Sigmoid colon (tissue), 7 donors: Measurements from ENCODE around the gene TPRX2. TPM values are rescaled to one million over a fixed set of nuclear protein-coding genes. Genes with fewer than 3 reads are reported as not detected.
"Not testable (repeated sequence)": the region's sequence is repeated elsewhere in the genome, so short reads cannot be mapped to it uniquely, and the experiment has no call there.

Experiments
- DNase-seq: peaks from one replicate; pipeline ENCODE4 v3.0.0-alpha.2; 2019
- H3K27ac ChIP-seq, 4 donors: fragments of 200-600 bp; sonication (generic); one replicate each; pipeline ENCODE4 v1.5.1; 2016 to 2019; ENCODE audit warnings: mild to moderate bottlenecking in 1 of 4
- H3K27me3 ChIP-seq, 3 donors: fragments of 200-600 bp; sonication (generic); one replicate each; pipeline ENCODE4 v1.5.1; 2019; ENCODE audit warnings: mild to moderate bottlenecking in 1 of 3
- H3K36me3 ChIP-seq, 4 donors: fragments of 200-600 bp; sonication (generic); one replicate each; pipeline ENCODE4 v1.5.1; 2016 to 2019
- H3K4me1 ChIP-seq, 4 donors: fragments of 200-600 bp; sonication (generic); one replicate each; pipeline ENCODE4 v1.5.1; 2017 to 2019
- H3K4me3 ChIP-seq, 4 donors: fragments of 200-600 bp; sonication (generic); one replicate each; pipeline ENCODE4 v1.5.1; 2017 to 2019; ENCODE audit warnings: mild to moderate bottlenecking in 2 of 4, moderate library complexity in 1 of 4
- H3K9me3 ChIP-seq, 4 donors: fragments of 200-600 bp in 3 of 4; sonication (generic) in 3 of 4; one replicate each; pipeline versions ENCODE4 v1.5.1 to v1.6.1; 2013 to 2019
- CTCF ChIP-seq, 4 experiments: fragments of 450-650 bp in 3 of 4; fragments of 200-600 bp in 1 of 4; IDR thresholded peaks; one replicate each; pipeline ENCODE4 v1.5.1; 2016 to 2019; ENCODE audit warnings: antibody characterized with exemption in 4 of 4, mild to moderate bottlenecking in 3 of 4, moderate library complexity in 2 of 4
- EP300 ChIP-seq, 4 donors: sonication (generic); formaldehyde crosslinking; IDR thresholded peaks; one replicate each; pipeline ENCODE4 v1.6.1; 2017; ENCODE audit warnings: antibody characterized with exemption in 4 of 4
- POLR2A ChIP-seq, 2 donors: fragments of 450-650 bp; IDR thresholded peaks; one replicate each; pipeline ENCODE4 v1.6.1; 2016; ENCODE audit warnings: antibody characterized with exemption in 2 of 2, mild to moderate bottlenecking in 2 of 2, moderate library complexity in 2 of 2
- POLR2AphosphoS5 ChIP-seq, 4 donors: sonication (generic); formaldehyde crosslinking; IDR thresholded peaks; one replicate each; pipeline ENCODE4 v1.6.1; 2017; ENCODE audit warnings: antibody characterized with exemption in 4 of 4
- WGBS, 2 donors: extraction: QIAGEN DNeasy Blood & Tissue Kit; methylation state at CpG; one replicate each; pipeline ENCODE4 v1.1.7; 2013; 5-methylcytosine and 5-hydroxymethylcytosine counted together
- intact Hi-C: fragments of 100-400 bp; cut with DNase I; formaldehyde crosslinking; loops from one replicate; pipeline ENCODE4 v1.15.1; 2023
- polyA plus RNA-seq, 3 donors: library from polyadenylated mRNA; stranded (reverse); fragments of 200-250 nt; gene quantifications; one replicate each; pipeline ENCODE4 v1.2.3, GENCODE V29; 2013
- total RNA-seq, 4 donors: library from RNA; depleted of rRNA; stranded (reverse); fragments of >200 nt; gene quantifications; one replicate each; pipeline ENCODE4 v1.1.0, GENCODE V29; 2016
- donor health status: healthy with polysubstance abuse.
- donor health status: Bipolar disorder and iron deficiency.
- donor health status: healthy.

TPRX2 gene
- total and polyA plus RNA-seq, 7 donors = not detected

DNA sequence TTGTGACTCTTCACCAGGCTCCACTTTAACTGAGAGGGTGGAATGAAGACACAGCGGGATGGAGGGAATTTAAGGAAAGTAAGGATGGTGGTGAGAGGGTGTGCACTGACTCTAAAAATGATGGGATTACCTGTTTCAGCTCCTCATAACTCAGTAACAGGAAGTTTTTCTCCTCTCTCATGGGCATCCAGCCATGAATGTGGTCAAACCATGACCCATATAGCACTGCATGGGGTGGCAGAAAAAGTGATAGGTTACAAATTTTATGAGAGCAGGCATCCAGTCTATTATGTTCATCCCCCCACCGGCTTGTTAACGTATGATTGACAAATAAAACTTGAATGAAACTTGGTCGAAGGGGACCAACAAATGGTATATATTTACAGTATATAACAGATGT, 19.9 kb downstream of the TPRX2 start:
- no peak overlapping the region for H3K4me3 ChIP-seq
- H3K4me1 ChIP-seq = no peaks in the 10 kb centered on the region
- H3K36me3 ChIP-seq = no peaks in the 10 kb centered on the region
- no peaks in the 10 kb centered on the region for H3K9me3 ChIP-seq
- H3K27ac ChIP-seq = no peak overlapping the region
- intact Hi-C loops = no loop called here
- TF ChIP-seq EP300 (IDR thresholded peaks at IDR 0.05) (no peak), POLR2AphosphoS5 (IDR thresholded peaks at IDR 0.05) (no peak), CTCF (IDR thresholded peaks at IDR 0.05) (no peak), POLR2A (IDR thresholded peaks at IDR 0.05) (no peak)
- peaks cover 0 to 10% (median 0%) of the 10 kb centered on the region in 3 donors for H3K27me3 ChIP-seq
- DNase-seq = no peak
- 65 to 90% methylated on average over 4 of the region's 4 CpGs for WGBS, 2 donors

- H3K4me1 ChIP-seq, DNase-seq, H3K27ac ChIP-seq, H3K36me3 ChIP-seq, H3K4me3 ChIP-seq, H3K9me3 ChIP-seq, intact Hi-C loops: not testable (repeated sequence)
- WGBS, 2 donors = 61 to 73% methylated on average over 3 to 4 of the region's 4 CpGs
- H3K27me3 ChIP-seq = peaks cover 0 to 10% (median 0%) of the 10 kb centered on the region in 3 donors
These were observed 20.4 kb downstream of the TPRX2 start for GRCh38 chr19:47879385-47879784.

DNA sequence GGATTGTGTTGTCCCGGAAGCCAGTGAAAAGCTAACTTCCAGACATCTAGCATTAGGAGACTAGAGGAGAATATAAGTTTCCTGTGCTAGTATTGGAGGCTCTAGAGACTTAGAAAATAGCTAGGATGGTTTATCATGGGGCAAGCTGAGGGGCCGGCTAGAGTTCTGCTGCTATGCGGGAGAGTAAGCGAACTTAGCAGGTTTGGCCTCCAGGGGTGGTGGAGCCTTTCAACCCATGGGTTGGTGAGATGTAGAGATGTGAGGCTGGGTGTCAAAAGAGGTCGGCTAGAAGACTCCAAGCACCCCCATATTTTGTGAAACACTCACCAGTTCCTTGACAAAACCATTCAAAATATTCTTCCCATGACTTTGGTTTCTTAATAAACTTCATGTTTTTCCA, 22.7 kb downstream of the TPRX2 start:
- TF ChIP-seq POLR2AphosphoS5 (IDR thresholded peaks at IDR 0.05) (no peak), POLR2A (IDR thresholded peaks at IDR 0.05) (no peak), CTCF (IDR thresholded peaks at IDR 0.05) (no peak), EP300 (IDR thresholded peaks at IDR 0.05) (no peak)
- Histone ChIP-seq H3K4me1 (no peaks in the 10 kb centered on the region), H3K36me3 (no peaks in the 10 kb centered on the region), H3K27me3 (no peaks in the 10 kb centered on the region), H3K4me3 (no peak overlapping the region), H3K9me3 (no peaks in the 10 kb centered on the region), H3K27ac (no peak overlapping the region)
- intact Hi-C loops = no loop called here
- 73 to 82% methylated on average over 5 of the region's 5 CpGs for WGBS, 2 donors
- DNase-seq = peak; percentile 4

GRCh38 chr19:47882890-47883289, 23.9 kb downstream of the TPRX2 start:
- intact Hi-C loops = no loop called here
- H3K27ac ChIP-seq = no peak overlapping the region
- H3K4me1 ChIP-seq = no peaks in the 10 kb centered on the region
- no peaks in the 10 kb centered on the region for H3K36me3 ChIP-seq
- DNase-seq = peak; percentile 30
- H3K9me3 ChIP-seq = no peaks in the 10 kb centered on the region
- no peak overlapping the region for H3K4me3 ChIP-seq
- TF ChIP-seq CTCF (IDR thresholded peaks at IDR 0.05) (no peak), POLR2A (IDR thresholded peaks at IDR 0.05) (no peak), EP300 (IDR thresholded peaks at IDR 0.05) (no peak), POLR2AphosphoS5 (IDR thresholded peaks at IDR 0.05) (no peak)
- WGBS, 2 donors = 51 to 86% methylated on average over 3 of the region's 3 CpGs
- no peaks in the 10 kb centered on the region for H3K27me3 ChIP-seq

DNA sequence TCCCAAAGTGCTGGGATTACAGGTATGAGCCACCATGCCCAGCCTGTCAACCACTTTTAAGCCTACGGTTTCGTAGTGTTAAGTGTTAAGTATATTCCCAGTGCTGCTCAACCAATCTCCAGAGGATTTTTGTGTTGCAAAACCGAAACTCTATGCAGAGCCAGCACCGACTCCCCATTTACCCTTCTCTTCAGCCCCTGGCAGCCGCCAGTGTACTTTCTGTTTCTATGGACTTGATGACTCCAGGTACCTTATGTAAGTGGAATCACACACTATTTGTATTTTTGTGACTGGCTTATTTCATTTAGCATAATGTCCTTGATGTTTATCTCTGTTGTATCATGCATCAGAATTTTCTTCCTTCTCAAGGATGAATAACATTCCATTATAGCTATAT, 26.0 kb downstream of the TPRX2 start:
- no peak overlapping the region for H3K4me3 ChIP-seq
- no peaks in the 10 kb centered on the region for H3K4me1 ChIP-seq
- WGBS, 2 donors = 76 to 88% methylated on average over 5 of the region's 5 CpGs
- no peaks in the 10 kb centered on the region for H3K27me3 ChIP-seq
- intact Hi-C loops = no loop called here
- TF ChIP-seq POLR2AphosphoS5 (IDR thresholded peaks at IDR 0.05) (no peak), POLR2A (IDR thresholded peaks at IDR 0.05) (no peak)
- no peak overlapping the region for H3K27ac ChIP-seq
- no peaks in the 10 kb centered on the region for H3K9me3 ChIP-seq
- DNase-seq = peak; percentile 12
- H3K36me3 ChIP-seq = no peaks in the 10 kb centered on the region

DNA sequence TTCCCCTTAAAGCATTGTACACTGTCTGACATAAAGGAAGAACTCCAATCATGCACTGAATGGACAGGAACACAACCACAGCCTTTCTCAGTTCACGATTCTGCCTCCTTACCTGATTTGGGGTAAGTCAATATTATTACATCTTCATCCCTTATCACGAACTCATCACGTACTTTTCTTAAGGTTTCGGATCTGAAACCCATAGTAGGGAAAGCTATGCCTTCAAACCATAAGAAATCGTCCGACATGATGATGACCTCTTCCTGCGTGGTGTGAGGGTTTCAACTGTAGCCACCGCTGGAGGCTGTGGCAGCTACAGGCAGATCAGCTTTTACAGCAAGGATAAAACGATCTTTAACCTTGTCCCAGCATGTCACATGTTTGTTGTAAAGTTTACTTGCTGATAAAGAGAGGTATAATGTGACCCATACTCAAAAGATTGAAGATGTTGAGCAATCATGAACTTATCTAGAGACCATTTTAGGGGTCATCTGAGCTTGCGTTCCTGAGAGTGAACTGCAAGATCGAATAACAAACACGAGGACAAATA, 27.1 kb downstream of the TPRX2 start, which contains the start of gene SULT2A1:
SULT2A1 (minus strand) TSS at position 306 of the 550 bp plus-strand sequence; CDS start at position 248, 58 bp downstream.
- intact Hi-C loops = no loop called here
- Histone ChIP-seq H3K4me1 (no peaks in the 10 kb centered on the region), H3K27me3 (no peaks in the 10 kb centered on the region), H3K36me3 (no peaks in the 10 kb centered on the region), H3K4me3 (no peak within 1 kb of the TSS), H3K9me3 (no peaks in the 10 kb centered on the region), H3K27ac (no peak within 1 kb of the TSS)
- DNase-seq = peak; percentile 3
- no peak for TF ChIP-seq EP300 (IDR thresholded peaks at IDR 0.05)
- TF ChIP-seq POLR2AphosphoS5 (IDR thresholded peaks at IDR 0.05) = no peak
- TF ChIP-seq POLR2A (IDR thresholded peaks at IDR 0.05) = no peak
- no peak for TF ChIP-seq CTCF (IDR thresholded peaks at IDR 0.05)
- 36 to 67% methylated on average over 12 of the region's 12 CpGs for WGBS, 2 donors
